Coronary artery (tissue), 2 donors: ENCODE measurements around the gene LENG9.

Experiments used
- DNase-seq: peaks from one replicate; pipeline ENCODE4 v3.0.0-alpha.2; 2017; ENCODE audit warnings: low spot score
- H3K27ac ChIP-seq, 2 donors: fragments of 200-600 bp; sonication (generic); one replicate each; pipeline ENCODE4 v1.5.1; 2016 to 2019
- H3K4me3 ChIP-seq: fragments of 200-600 bp; sonication (generic); 2 replicates; pipeline ENCODE4 v1.5.1; 2016; ENCODE audit warnings: mild to moderate bottlenecking, moderate library complexity
- CTCF ChIP-seq: fragments of 200-600 bp; sonication (generic); IDR thresholded peaks from one replicate; pipeline ENCODE4 v1.5.1; 2019; ENCODE audit warnings: antibody characterized with exemption

LENG9 gene

GRCh38 chr19:54436628-54437252 lies 26.8 kb downstream of the LENG9 start:
- DNase-seq = no peak
- Histone ChIP-seq H3K4me3 (no peak overlapping the region), H3K27ac (peak overlapping the region in 1 of 2 donors; percentile 22)
- no peak for TF ChIP-seq CTCF

DNA sequence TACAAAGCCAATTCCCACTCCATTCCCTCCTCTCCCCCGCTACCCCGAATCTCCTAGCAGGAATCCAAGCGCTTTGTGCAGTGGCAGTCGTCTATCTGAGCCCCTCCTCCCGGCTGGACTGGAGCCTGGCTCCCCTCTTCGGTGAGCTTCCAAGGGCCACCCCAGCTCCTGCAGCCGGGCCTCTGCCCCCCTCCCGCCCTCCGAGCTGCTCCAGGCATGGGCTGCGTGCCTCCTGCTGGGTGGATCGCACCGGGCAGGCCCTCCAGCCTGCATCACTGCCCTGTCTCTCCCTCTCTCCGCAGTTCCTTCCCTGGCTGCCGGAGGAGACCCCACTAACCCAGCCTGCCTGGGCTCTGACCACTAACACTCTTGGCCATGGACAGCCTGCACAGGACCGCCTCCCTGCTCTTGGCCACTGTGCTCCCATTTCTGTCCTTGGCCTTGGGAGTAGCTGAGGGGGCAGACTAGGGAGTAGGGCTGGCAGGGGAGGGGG lies 27.5 kb downstream of the LENG9 start:
- peak; percentile 62 for DNase-seq
- no peak for TF ChIP-seq CTCF
- Histone ChIP-seq H3K27ac (peak overlapping the region in 1 of 2 donors; percentile 22), H3K4me3 (no peak overlapping the region)

DNA sequence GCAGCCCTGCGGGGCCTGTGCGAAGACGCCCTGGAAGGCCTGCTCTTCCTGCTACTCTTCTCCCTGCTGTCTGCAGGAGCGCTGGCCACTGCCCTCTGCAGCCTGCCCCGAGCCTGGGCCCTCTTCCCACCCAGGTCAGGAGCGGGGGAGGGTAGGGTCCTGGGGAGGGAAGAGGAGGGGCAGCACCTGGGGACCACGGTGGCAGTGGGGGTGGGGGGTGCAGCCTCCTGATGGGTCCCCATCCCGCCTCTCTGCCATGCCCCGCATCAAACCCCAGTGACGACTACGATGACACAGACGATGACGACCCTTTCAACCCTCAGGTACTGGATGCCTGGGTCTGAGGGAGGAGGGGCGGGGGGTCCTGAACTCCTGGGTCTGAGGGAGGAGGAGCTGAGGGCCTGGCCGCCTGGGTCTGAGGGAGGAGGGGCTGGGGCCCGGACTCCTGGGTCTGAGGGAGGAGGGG lies 28.0 kb downstream of the LENG9 start:
- peak; percentile 70 for DNase-seq
- Histone ChIP-seq H3K27ac (no peak overlapping the region), H3K4me3 (no peak overlapping the region)
- TF ChIP-seq CTCF = no peak

DNA sequence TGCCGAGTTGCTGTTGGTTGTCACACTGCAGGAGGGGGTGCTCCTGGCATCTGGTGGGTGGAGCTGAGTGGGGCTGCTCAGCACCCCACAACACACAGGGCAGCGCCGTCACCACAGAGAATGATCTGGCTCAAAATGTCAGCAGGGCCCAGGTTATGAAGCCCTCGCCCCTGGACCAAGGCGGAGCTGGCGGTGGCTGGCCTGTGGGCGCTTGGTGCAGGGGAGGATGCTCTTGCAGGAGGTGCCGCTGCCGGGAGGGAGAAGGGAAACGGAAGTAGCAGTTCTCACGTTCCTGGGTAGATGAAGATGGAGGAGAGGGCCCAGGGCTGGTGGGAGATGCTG lies 28.7 kb downstream of the LENG9 start:
- no peak overlapping the region for H3K27ac ChIP-seq
- H3K4me3 ChIP-seq = no peak overlapping the region
- peak; percentile 74 for DNase-seq

DNA sequence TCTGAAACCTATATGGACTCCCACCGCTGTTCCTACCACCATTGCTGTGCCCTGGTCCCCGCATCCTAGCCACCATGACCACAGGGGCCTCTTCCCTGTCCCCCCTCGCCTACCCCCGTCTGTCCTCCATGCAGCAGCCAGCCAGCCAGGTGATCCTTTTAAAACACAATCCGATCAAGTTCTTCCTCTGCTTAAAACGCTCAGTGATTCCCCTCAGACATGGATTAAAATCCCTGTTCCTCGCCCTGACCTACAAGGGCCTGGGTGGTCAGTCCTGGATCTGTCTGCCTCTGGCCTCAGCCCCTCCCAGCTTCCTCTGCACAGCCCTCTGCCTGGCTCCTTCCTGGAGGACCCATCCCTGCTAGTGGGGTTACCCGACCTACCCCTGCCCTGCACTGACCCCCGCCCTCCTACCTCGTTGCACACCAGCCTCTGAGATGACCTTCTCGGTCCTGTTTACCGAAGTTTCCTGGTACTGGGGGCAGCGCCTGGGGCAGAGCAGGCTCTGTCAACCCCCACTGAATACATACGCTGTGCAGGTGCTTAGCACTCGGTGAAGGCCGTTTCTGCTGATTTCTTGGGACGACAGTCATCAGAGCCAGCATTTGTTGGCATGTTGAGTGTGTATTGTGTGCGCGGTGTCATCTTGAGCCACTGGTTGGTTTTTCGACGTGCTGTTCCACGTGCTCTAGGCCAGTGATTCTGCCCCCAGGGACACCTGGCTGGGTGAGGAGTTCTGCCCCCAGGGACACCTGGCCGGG lies 29.3 kb downstream of the LENG9 start:
- DNase-seq = no peak
- no peak overlapping the region for H3K27ac ChIP-seq

More for the DNA sequence above, 28.7 kb downstream of the LENG9 start:
- TF ChIP-seq CTCF = no peak

GRCh38 chr19:54433697-54434096 lies 29.9 kb downstream of the LENG9 start:
- no peak overlapping the region for H3K4me3 ChIP-seq
- no peak for DNase-seq
- no peak for TF ChIP-seq CTCF
- no peak overlapping the region for H3K27ac ChIP-seq

More for the DNA sequence above, 29.3 kb downstream of the LENG9 start:
- no peak overlapping the region for H3K4me3 ChIP-seq
- TF ChIP-seq CTCF = no peak
